Nucleus accumbens (tissue), 56 donors: ENCODE measurements around the gene CCDC54.

ENCODE experiments used
- DNase-seq, 56 donors: peaks; one replicate each; lab custom pipeline; 2025; lab: John Stamatoyannopoulos, UW

The CCDC54 gene

GRCh38 chr3:107387555-107387954 lies 10.3 kb downstream of the CCDC54 start:
- no peak for DNase-seq

GRCh38 chr3:107392549-107393165 lies 15.4 kb downstream of the CCDC54 start:
- no peak for DNase-seq

- DNase-seq = peak in 7 of 56 donors; percentile 16 to 50 (median 25)
These were observed 17.3 kb downstream of the CCDC54 start for GRCh38 chr3:107394502-107394901.

GRCh38 chr3:107395066-107395465 lies 17.8 kb downstream of the CCDC54 start:
- DNase-seq = no peak

- DNase-seq = no peak
These were observed 24.1 kb downstream of the CCDC54 start for GRCh38 chr3:107401301-107401700.

GRCh38 chr3:107402214-107402613 lies 25.0 kb downstream of the CCDC54 start:
- DNase-seq = no peak

GRCh38 chr3:107404727-107405469 lies 27.7 kb downstream of the CCDC54 start:
- no peak for DNase-seq

- DNase-seq = no peak
These were observed 30.1 kb downstream of the CCDC54 start for GRCh38 chr3:107407355-107407754.

- no peak for DNase-seq
These were observed 31.3 kb downstream of the CCDC54 start for GRCh38 chr3:107408513-107408912.

- DNase-seq = no peak
These were observed 32.1 kb downstream of the CCDC54 start for GRCh38 chr3:107409365-107409764.

GRCh38 chr3:107410606-107411005 lies 33.4 kb downstream of the CCDC54 start:
- DNase-seq = no peak

GRCh38 chr3:107411056-107411455 lies 33.8 kb downstream of the CCDC54 start:
- no peak for DNase-seq

- DNase-seq = no peak
These were observed 34.5 kb downstream of the CCDC54 start for GRCh38 chr3:107411779-107412178.

- peak in 1 of 56 donors; percentile 47 for DNase-seq
These were observed 35.1 kb downstream of the CCDC54 start for GRCh38 chr3:107412376-107412775.

- DNase-seq = no peak
These were observed 36.0 kb downstream of the CCDC54 start for GRCh38 chr3:107413264-107413663.

GRCh38 chr3:107414325-107414964 lies 37.2 kb downstream of the CCDC54 start:
- no peak for DNase-seq

GRCh38 chr3:107416138-107416537 lies 38.9 kb downstream of the CCDC54 start:
- no peak for DNase-seq

- DNase-seq = no peak
These were observed 39.6 kb downstream of the CCDC54 start for GRCh38 chr3:107416886-107417285.

- peak in 9 of 56 donors; percentile 3 to 49 (median 9) for DNase-seq
These were observed 44.0 kb downstream of the CCDC54 start for GRCh38 chr3:107421170-107421792.

- no peak for DNase-seq
These were observed 44.6 kb downstream of the CCDC54 start for GRCh38 chr3:107421881-107422280.

GRCh38 chr3:107425033-107425432 lies 47.8 kb downstream of the CCDC54 start:
- no peak for DNase-seq
